MG63 (cell line): ENCODE results near the gene SAT2. TPM values are rescaled to one million over a fixed set of nuclear protein-coding genes. Genes with fewer than 3 reads are reported as not detected.

Experiments used
- DNase-seq: peaks from one replicate; pipeline ENCODE4 v3.0.0-alpha.2; 2020
- H3K27me3 ChIP-seq: fragments of 250-450 bp; sonication (Bioruptor Pico); 2 replicates; pipeline ENCODE4 v1.5.1; 2020; ENCODE audit warnings: mild to moderate bottlenecking, moderate library complexity
- H3K36me3 ChIP-seq: fragments of 250-450 bp; sonication (Bioruptor Pico); 2 replicates; pipeline ENCODE4 v1.5.1; 2020; ENCODE audit warnings: mild to moderate bottlenecking, moderate library complexity
- H3K4me3 ChIP-seq: fragments of 250-450 bp; sonication (Bioruptor Pico); 2 replicates; pipeline ENCODE4 v1.5.1; 2020; ENCODE audit warnings: mild to moderate bottlenecking, moderate library complexity
- H3K9me3 ChIP-seq: fragments of 250-450 bp; sonication (Bioruptor Pico); 2 replicates; pipeline ENCODE4 v1.5.1; 2020; ENCODE audit warnings: mild to moderate bottlenecking, moderate library complexity
- total RNA-seq: library from RNA; depleted of rRNA; stranded (reverse); fragments of >200 nt; shearing (Covaris generic); gene quantifications from 2 replicates; pipeline ENCODE4 v1.2.3, GENCODE V29; 2014; ENCODE audit warnings: low replicate concordance; rRNA removed

SAT2 gene
- total RNA-seq: 16.0 and 20.1 TPM in 2 replicates

DNA sequence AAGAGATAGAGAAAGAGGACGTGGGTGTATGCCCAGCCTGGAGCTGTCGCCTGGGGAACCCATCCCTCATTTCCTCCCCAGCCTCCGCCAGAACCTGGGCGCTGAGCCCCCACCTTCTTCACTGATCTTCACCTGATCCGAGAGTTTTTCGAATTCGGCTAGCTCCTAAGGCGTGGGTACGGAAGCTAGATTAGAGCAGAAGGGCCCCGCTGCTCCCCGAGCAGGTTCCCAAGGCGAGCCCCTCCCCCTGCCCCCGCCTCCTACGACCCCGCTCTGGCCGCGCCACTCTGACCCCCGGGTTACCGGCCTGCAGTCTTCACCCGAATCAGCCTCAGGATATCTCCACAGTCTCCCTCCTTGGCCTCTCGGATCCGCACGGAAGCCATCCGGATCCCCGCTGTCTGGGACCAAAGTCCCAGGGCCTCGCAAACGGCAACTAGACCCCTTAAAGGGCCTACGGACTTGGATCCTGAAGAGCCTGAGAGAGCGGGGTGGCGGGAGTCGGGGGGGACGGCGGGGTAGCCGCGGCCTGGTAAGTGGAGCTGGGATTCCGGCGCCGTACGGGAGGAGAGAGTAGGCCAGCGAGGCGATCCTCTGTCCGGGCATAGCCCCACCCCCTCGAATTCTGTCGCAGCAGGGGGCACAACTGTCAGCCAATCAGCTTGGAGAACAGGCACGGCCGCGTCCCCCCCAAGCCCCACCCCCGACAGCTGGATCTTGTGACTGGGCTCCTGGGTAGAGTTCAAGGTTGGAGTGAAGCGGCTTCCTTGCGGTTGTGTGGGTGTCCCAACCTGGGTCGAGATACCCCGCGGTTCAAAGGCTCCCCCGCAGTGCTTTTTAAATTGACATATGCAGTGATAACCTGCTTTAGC is at the start of gene SAT2:
TSS of gene SAT2 (minus strand) at position 572 of the 872 bp plus-strand sequence. CDS start at position 386, 186 bp downstream.
- no peaks in the 10 kb centered on the region for H3K9me3 ChIP-seq
- H3K4me3 ChIP-seq: peak within 1 kb of the TSS; percentile 69
- DNase-seq: peak; percentile 85
- no peaks in the 10 kb centered on the region; the same call in 1 of the 2 replicates for H3K36me3 ChIP-seq
- no peaks in the 10 kb centered on the region for H3K27me3 ChIP-seq

DNA sequence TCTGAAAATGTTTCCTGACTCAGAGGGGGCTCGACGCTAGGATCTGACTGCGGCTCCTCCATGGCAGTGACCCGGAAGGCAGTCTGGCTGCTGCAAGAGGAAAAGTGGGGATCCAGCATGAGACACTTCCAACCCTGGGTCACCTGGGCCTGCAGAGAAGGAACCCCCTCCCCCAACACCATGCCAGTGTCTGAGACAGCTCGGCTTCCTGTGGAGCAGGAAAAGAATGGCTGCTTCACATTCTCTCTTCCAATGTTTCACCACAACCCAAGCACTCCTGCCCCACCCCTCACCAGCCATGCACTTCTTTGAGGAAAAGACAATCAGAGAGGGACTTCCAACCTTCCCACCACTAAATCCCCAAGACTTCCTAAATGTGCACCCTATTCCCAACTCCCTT is 48.9 kb upstream of the SAT2 start:
- Histone ChIP-seq H3K9me3 (no peaks in the 10 kb centered on the region), H3K4me3 (no peak overlapping the region), H3K36me3 (peaks cover 4% of the 10 kb centered on the region), H3K27me3 (no peaks in the 10 kb centered on the region)
- DNase-seq: no peak

DNA sequence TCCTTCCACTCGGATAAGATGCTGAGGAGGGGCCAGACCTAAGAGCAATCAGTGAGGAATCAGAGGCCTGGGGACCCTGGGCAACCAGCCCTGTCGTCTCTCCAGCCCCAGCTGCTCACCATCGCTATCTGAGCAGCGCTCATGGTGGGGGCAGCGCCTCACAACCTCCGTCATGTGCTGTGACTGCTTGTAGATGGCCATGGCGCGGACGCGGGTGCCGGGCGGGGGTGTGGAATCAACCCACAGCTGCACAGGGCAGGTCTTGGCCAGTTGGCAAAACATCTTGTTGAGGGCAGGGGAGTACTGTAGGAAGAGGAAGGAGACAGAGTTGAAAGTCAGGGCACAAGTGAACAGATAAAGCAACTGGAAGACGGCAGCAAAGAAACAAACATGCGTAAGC is 47.3 kb upstream of the SAT2 start:
- no peak for DNase-seq
- Histone ChIP-seq H3K9me3 (no peaks in the 10 kb centered on the region), H3K27me3 (no peaks in the 10 kb centered on the region), H3K4me3 (no peak overlapping the region), H3K36me3 (peaks cover 4% of the 10 kb centered on the region)

DNA sequence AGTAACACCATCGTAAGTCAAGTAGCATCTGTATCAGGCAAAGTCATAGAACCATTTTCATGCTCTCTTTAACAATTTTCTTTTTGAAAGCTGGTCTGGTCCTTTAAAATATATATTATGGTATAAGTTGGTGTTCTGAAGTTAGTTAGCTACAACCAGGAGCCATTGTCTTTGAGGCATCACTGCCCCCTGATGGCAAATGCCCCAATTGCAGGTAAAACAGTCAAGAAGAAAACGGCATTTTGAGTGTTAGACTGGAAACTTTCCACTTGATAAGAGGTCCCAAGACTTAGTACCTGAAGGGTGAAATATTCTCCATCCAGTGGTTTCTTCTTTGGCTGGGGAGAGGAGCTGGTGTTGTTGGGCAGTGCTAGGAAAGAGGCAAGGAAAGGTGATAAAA is 45.6 kb upstream of the SAT2 start:
- Histone ChIP-seq H3K9me3 (no peaks in the 10 kb centered on the region), H3K27me3 (no peaks in the 10 kb centered on the region), H3K4me3 (no peak overlapping the region), H3K36me3 (no peaks in the 10 kb centered on the region)
- no peak for DNase-seq

DNA sequence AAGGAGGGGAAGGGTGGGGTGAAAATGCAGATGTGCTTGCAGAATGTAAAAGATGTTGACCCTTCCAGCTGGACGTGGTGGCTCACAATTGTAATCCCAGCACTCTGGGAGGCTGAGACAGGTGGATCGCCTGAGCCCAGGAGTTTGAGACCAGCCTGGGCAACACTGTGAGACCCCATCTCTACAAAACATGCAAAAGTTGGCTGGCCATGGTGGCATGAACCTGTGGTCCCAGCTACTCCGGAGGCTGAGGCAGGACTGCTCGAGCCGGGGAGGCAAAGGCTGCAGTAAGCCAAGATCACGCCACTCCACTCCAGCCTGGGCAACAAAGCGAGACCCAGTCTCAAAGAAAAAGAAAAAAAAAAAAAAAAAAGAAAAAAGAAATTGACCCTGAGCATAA is 40.9 kb upstream of the SAT2 start:
- no peaks in the 10 kb centered on the region for H3K36me3 ChIP-seq
- no peaks in the 10 kb centered on the region for H3K9me3 ChIP-seq
- no peaks in the 10 kb centered on the region for H3K27me3 ChIP-seq
- H3K4me3 ChIP-seq: no peak overlapping the region
- DNase-seq: no peak

DNA sequence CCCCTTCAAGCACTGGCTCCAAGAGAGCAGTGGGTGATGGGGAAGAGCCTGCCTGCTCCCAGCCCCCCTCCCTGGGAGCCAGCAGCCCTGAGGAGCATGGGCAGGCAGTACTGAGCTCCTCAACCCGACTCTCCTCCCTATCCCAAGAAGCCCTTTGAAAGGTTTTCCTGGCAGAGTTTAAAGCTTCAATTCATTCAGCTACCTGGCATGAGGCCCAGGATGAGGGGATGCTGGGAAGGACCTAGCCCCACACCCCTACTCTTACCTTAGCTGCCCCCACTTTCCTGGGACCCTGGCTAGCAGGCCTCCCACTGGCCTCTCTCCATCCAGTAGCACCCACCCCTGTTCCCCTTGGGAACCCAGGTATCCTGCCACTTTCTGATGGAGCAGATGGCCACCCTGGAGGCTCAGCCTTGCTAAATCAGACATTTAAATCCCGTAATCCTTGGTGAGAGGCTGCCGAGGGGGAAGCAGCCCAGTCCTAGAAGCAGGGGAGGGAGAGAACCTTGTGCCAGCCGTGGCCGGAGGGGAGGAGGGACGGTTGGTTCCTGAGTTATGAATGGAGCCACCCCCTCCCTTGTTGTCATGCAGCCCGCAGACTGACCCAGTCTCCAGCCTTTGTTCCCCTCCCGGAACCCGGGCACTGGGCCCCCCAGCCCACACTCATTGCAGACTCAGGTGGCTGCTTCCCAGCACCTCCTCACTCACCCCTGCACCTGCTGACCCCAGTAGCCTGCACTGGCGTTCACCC is 40.2 kb upstream of the SAT2 start:
- H3K36me3 ChIP-seq: no peaks in the 10 kb centered on the region
- H3K4me3 ChIP-seq: no peak overlapping the region
- DNase-seq: no peak

DNA sequence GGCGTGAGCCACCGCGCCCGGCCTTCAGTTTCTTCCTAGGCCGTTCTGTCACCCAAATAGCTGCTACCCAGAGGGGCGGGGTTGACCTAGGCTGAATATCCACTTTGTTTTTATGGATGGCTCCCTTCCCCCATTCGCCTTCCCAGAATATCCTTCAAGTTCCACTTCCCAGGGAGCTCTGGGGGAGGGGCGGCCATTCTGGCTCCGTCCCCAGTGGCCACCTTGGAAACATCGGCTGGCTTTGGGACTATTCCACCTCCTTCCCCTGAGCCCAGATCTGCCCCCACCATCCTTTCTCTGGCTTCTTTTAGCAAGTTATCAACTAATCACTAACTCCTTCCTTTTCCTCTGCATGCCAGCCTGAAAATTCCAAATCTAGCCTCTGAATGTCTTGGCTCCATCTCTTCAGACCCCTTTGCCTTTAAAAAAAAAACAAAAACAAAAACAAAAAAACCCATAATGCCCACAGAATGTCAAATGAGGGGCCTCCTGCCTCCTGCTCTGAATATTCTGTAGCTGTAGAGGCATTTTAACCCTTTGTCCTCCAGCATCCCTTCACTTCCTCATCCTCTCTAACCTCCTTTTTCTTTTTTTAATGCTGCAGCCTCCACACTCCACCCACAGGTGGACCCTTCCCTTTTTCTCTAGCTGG is 29.5 kb upstream of the SAT2 start:
- no peak overlapping the region for H3K4me3 ChIP-seq
- H3K9me3 ChIP-seq: no peaks in the 10 kb centered on the region
- no peaks in the 10 kb centered on the region for H3K36me3 ChIP-seq
- no peak for DNase-seq
- H3K27me3 ChIP-seq: no peaks in the 10 kb centered on the region

More for the DNA sequence above, 40.2 kb upstream of the SAT2 start:
- H3K9me3 ChIP-seq: no peaks in the 10 kb centered on the region
- H3K27me3 ChIP-seq: no peaks in the 10 kb centered on the region

DNA sequence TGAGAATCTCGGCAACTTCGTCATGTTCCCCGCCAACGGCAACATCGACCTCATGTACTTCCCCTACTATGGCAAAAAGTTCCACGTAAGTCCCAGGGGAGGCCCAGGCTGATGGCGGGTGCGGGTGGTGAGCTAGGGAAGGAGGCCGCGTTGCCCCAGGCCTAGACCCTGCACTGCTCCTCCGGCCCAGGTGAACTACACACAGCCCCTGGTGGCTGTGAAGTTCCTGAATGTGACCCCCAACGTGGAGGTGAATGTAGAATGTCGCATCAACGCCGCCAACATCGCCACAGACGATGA is 27.9 kb upstream of the SAT2 start:
- no peak for DNase-seq
- H3K36me3 ChIP-seq: no peaks in the 10 kb centered on the region
- no peak overlapping the region for H3K4me3 ChIP-seq
- H3K9me3 ChIP-seq: no peaks in the 10 kb centered on the region
- H3K27me3 ChIP-seq: no peaks in the 10 kb centered on the region

DNA sequence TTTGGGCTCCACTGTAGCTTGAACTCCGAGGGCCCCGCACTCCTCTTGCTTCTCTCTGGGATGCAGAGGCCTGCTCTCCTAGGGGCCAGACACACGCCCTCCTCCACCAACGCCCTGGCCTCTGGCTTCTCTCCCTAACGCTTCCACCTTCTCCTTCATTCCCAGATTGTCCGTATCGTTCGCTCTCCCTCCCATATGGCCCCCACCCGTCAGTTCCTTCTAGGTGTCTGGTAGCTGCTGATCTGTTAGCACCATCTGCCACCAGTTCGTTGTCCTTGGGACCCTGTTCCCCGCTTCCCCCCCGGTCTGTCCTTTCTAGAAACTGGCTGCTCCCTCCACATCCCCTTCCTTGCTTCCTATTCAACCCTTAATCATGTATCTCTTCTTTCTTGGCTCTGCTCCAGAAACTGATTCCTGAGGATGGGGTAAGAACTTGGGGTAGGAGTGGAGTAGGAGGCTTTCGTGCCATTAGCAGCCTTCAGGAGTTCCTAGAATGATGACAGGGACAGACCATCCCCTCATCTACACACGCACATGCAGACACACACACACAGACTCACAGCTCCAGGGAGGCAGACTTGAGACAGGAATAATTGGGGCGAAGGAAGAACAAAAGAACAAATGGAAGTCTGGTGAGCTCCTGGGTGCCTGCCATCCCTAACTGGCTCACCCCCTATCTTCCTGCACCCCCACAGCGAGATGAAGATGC is 27.4 kb upstream of the SAT2 start:
- H3K9me3 ChIP-seq: no peaks in the 10 kb centered on the region
- DNase-seq: no peak
- H3K36me3 ChIP-seq: no peaks in the 10 kb centered on the region
- no peak overlapping the region for H3K4me3 ChIP-seq
- no peaks in the 10 kb centered on the region for H3K27me3 ChIP-seq

DNA sequence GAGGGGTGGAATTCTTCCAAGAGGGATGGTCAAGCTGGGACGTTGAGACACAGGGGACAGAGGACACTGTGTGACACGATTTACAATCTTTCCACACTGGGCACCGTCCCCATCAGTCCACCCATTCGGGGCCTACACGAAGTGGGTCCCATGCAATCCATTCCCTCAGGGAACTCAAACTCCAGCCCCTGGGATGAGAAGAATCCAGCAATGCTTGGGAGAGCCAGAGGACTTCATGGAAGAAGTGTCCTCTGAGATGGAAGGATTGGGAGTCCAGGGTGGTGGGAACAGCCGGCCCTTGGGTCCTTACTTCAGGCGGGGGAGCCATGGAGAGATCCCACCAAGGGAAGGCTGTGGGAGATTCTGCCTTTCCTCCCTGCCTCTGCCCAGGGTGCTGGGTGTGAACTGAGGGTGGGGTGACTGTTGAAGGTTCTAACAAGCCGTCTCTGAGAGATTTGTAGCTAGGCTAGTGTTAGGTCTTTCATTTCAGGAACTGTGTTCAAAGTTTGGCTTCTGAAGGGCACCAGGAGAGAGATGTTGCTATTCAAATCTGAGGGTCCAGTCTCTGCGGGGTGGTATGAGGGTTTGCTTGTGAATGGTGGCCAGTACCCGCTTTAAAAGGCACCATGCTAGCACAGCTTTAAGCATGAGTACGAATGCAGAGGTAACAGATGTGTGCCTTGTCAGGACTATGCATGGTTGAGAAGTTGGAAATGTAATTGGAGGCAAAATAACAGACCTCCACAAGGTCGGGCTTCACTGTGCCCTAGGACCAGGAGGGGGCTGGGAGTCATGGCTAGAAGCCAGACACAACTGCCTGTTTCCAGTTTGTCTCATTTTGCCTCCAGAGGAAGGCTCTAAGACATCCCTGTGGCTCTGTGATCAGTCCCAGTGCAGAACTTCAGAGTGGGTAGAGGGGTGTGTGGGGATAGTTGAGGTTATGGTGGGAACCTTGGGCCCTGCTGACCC is 25.1 kb upstream of the SAT2 start:
- H3K4me3 ChIP-seq: no peak overlapping the region
- no peaks in the 10 kb centered on the region for H3K36me3 ChIP-seq
- no peak for DNase-seq
- no peaks in the 10 kb centered on the region for H3K9me3 ChIP-seq
- H3K27me3 ChIP-seq: no peaks in the 10 kb centered on the region

DNA sequence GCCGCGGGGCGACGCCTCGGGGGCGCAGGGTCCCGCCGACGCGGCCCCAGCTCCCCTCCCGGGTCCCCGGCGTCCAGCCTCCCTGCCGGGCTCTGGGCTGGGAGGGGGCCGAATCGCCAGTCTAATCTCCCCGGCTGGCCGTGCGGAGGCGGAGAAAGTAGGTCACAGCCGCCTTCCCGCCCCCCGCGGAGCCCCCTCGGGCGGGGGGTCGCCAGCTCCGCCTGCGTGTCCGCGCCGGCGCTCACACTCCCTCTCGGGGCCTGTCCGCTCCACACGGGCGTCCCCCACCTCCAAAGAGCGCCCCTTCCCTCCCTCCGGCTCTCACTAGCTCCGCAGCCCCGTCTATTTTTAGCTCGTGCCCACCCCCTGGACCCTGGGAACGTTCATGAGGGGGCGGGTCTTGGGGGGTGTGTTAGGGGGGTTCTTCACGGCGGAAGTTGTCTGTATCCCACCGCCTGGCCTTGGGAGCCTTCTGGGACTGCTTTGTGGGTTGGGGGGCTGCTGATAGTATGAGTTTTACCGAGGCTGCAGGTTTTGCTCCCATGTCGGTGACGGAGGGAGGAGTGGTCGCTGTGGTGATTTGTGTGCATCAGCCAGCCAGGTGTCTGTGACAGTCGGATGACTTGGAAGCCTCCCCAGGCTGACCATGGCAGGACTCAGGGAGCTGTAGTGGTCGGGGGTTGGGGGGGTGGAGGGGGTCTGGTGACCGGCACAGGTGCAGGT is 24.2 kb upstream of the SAT2 start:
- no peak for DNase-seq
- Histone ChIP-seq H3K27me3 (no peaks in the 10 kb centered on the region), H3K4me3 (no peak overlapping the region)

DNA sequence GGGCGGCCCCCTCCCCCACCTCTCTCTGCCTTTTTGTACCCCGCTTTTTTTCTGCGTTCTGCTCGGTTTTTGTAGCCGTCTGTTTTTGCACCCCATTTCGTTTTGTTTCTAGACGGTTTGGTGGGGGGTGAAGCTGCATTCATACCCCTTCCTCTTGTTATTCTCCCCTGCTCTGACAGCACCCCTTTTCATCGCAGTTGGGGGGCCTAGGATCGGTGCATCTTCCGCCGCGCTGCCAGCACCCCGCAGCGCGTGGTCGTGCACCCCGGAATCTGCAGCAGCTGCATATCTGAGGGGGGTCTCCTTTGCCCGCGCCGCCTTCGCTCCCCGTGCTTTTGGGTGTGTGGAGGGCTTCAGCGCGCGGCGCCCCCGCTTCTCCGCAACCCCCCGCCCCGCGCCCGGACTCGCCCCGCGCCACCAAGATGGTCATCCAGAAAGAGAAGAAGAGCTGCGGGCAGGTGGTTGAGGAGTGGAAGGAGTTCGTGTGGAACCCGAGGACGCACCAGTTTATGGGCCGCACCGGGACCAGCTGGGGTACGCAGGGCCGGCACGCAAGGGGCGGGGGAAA is 23.6 kb upstream of the SAT2 start:
- H3K36me3 ChIP-seq: no peaks in the 10 kb centered on the region
- no peak for DNase-seq
- no peaks in the 10 kb centered on the region for H3K9me3 ChIP-seq
- H3K27me3 ChIP-seq: no peaks in the 10 kb centered on the region
- no peak overlapping the region; the same call in 1 of the 2 replicates for H3K4me3 ChIP-seq

More for the DNA sequence above, 24.2 kb upstream of the SAT2 start:
- Histone ChIP-seq H3K9me3 (no peaks in the 10 kb centered on the region), H3K36me3 (no peaks in the 10 kb centered on the region)

DNA sequence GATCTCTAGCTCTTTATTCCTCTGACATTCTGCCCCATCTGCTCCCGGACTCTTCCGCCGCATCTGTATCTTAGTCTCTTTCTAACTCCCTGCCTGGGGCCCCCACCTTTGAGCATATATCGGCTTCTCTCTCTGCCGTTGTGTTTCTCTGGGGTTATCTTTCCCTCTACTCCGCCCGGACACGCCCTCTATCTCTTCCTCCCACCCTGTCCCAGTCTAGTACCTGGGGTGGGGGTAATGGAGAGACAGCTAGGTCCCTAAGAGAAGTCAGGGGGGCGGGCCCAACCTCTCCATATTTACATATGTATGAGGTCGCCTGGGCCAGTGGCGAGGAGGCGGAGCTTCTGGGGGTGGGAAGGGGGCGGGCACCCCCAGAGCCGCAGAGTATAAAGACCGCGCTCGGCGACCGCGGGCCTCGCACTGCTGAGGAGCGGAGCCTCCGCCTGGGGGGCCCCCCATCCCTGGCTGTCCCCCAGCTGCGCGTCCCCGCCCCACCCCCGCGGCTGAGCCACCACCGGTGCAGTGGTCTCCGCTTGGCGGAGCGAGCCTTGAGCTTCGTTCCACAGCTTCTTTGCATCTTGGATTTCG is 23.0 kb upstream of the SAT2 start, which contains the start of gene ATP1B2:
TSS of gene ATP1B2 (plus strand) at position 418 of the 588 bp plus-strand sequence. CDS start 593 bp downstream, outside the sequence.
- Histone ChIP-seq H3K36me3 (no peaks in the 10 kb centered on the region), H3K4me3 (no peak within 1 kb of the TSS; the same call in 1 of the 2 replicates), H3K27me3 (no peaks in the 10 kb centered on the region), H3K9me3 (no peaks in the 10 kb centered on the region)
- DNase-seq: peak; percentile 8

DNA sequence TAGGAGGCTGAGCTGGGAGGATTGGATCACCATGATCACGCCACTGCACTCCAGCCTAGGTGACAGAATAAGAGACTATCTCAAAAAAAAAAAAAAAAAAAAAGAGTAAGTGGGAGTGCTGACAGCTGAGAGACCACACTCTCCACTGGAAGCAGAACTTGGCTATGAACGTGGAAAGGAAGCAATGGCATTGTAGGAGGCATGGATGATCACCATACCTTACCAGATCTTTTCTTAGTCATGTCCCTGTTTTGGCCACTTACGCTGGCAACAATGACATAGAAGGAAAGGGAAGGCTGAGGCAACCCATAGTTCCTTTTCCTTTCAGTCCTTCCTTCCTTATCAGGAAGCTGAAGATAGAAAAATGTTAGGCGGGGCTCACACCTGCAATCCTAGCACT is 19.4 kb upstream of the SAT2 start:
- Histone ChIP-seq H3K27me3 (no peaks in the 10 kb centered on the region), H3K9me3 (no peaks in the 10 kb centered on the region), H3K36me3 (no peaks in the 10 kb centered on the region)

More for the DNA sequence above, 19.4 kb upstream of the SAT2 start:
- no peak for DNase-seq
- no peak overlapping the region for H3K4me3 ChIP-seq
